KMS-11 (cell line): ENCODE results near the gene POGLUT3.

Experiments
- H2AFZ ChIP-seq: fragments of 200-600 bp; sonication (generic); 2 replicates; pipeline ENCODE4 v1.6.1; 2016; ENCODE audit warnings: antibody characterized with exemption, mixed run types, low read depth
- H3K27ac ChIP-seq: fragments of 200-600 bp; sonication (generic); 2 replicates; pipeline ENCODE4 v1.6.1; 2016; ENCODE audit warnings: mild to moderate bottlenecking, mixed run types
- H3K27me3 ChIP-seq: fragments of 200-600 bp; sonication (generic); 2 replicates; pipeline ENCODE4 v1.6.1; 2017; ENCODE audit warnings: mild to moderate bottlenecking, low read depth, mixed run types, moderate library complexity; ENCODE audit not compliant: insufficient read depth
- H3K36me3 ChIP-seq: fragments of 200-600 bp; sonication (generic); 2 replicates; pipeline ENCODE4 v1.6.1; 2017; ENCODE audit warnings: mild to moderate bottlenecking, mixed run types; ENCODE audit not compliant: insufficient read depth
- H3K4me1 ChIP-seq: fragments of 200-600 bp; sonication (generic); 2 replicates; pipeline ENCODE4 v1.6.1; 2016; ENCODE audit warnings: mild to moderate bottlenecking, low read depth, mixed run types; ENCODE audit not compliant: poor library complexity, severe bottlenecking
- H3K4me2 ChIP-seq: fragments of 200-600 bp; sonication (generic); 2 replicates; pipeline ENCODE4 v1.7.0; 2016; ENCODE audit warnings: mild to moderate bottlenecking, mixed run types
- H3K4me3 ChIP-seq: fragments of 200-600 bp; sonication (generic); IDR thresholded peaks from 2 replicates; pipeline ENCODE4 v1.6.1; 2017; ENCODE audit warnings: low read depth, low read length, mixed read lengths; ENCODE audit not compliant: insufficient read depth
- H3K79me2 ChIP-seq: fragments of 200-600 bp; sonication (generic); 2 replicates; pipeline ENCODE4 v1.6.1; 2016; ENCODE audit warnings: low read depth, mixed run types; ENCODE audit not compliant: insufficient read depth
- H3K9ac ChIP-seq: fragments of 200-600 bp; sonication (generic); 2 replicates; pipeline ENCODE4 v1.6.1; 2016; ENCODE audit warnings: mild to moderate bottlenecking, mixed run types
- H4K20me1 ChIP-seq: fragments of 200-600 bp; sonication (generic); 2 replicates; pipeline ENCODE4 v1.6.1; 2016; ENCODE audit warnings: mild to moderate bottlenecking, mixed run types; ENCODE audit not compliant: insufficient read depth
- CTCF ChIP-seq: fragments of 200-600 bp; sonication (generic); conservative IDR thresholded peaks from 2 replicates; pipeline ENCODE4 v1.6.1; 2017; ENCODE audit warnings: low read depth, mild to moderate bottlenecking, antibody characterized with exemption, low read length, moderate library complexity, mixed read lengths

Gene POGLUT3

GRCh38 chr11:108511851-108512474 lies 13.8 kb upstream of the POGLUT3 start:
- Histone ChIP-seq H3K4me2 (no peak overlapping the region), H4K20me1 (no peaks in the 10 kb centered on the region), H3K36me3 (no peaks in the 10 kb centered on the region), H3K27ac (no peak overlapping the region), H3K9ac (no peak overlapping the region), H3K4me1 (no peaks in the 10 kb centered on the region), H3K27me3 (no peaks in the 10 kb centered on the region), H3K4me3 (no peak overlapping the region), H3K79me2 (no peaks in the 10 kb centered on the region), H2AFZ (no peak overlapping the region)
- no peak for TF ChIP-seq CTCF

- Histone ChIP-seq H4K20me1 (no peaks in the 10 kb centered on the region), H3K4me1 (no peaks in the 10 kb centered on the region), H3K9ac (no peak overlapping the region), H3K27ac (no peak overlapping the region), H3K4me3 (no peak overlapping the region), H3K27me3 (no peaks in the 10 kb centered on the region), H2AFZ (no peak overlapping the region), H3K79me2 (no peaks in the 10 kb centered on the region), H3K4me2 (no peak overlapping the region), H3K36me3 (no peaks in the 10 kb centered on the region)
- no peak for TF ChIP-seq CTCF
These were observed 10.7 kb upstream of the POGLUT3 start for GRCh38 chr11:108508653-108509593.

GRCh38 chr11:108501396-108501795 lies 3.2 kb upstream of the POGLUT3 start:
- H3K4me2 ChIP-seq = no peak overlapping the region
- no peaks in the 10 kb centered on the region for H4K20me1 ChIP-seq
- no peaks in the 10 kb centered on the region for H3K36me3 ChIP-seq
- no peaks in the 10 kb centered on the region for H3K27me3 ChIP-seq
- H3K27ac ChIP-seq = no peak overlapping the region
- no peak overlapping the region for H3K4me3 ChIP-seq
- no peak overlapping the region for H3K9ac ChIP-seq
- no peak overlapping the region for H2AFZ ChIP-seq
- H3K4me1 ChIP-seq = no peaks in the 10 kb centered on the region
- H3K79me2 ChIP-seq = no peaks in the 10 kb centered on the region
- no peak for TF ChIP-seq CTCF

DNA sequence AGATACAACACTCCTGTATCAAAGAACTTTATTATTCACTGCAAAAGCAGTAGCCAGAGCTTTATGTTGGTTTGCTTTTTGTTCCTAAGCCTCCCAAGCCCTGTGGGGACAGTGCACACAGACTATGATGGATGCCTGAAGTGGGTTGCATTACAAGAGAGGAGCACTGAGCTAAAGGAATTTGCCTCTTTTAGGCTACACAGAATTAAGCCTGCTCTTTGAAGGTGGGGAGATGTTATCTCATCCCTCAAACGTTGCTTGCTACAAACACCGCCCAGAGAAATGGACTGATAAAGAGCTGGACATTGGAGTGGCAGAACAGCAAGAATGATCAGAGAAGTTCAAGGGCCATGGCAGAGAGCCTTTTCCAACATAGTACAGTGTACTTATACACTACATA lies 2.5 kb upstream of the POGLUT3 start:
- Histone ChIP-seq H2AFZ (no peak overlapping the region), H3K27me3 (no peaks in the 10 kb centered on the region), H4K20me1 (no peaks in the 10 kb centered on the region), H3K9ac (no peak overlapping the region), H3K4me1 (no peaks in the 10 kb centered on the region), H3K4me2 (no peak overlapping the region), H3K36me3 (no peaks in the 10 kb centered on the region), H3K79me2 (no peaks in the 10 kb centered on the region), H3K27ac (no peak overlapping the region), H3K4me3 (no peak overlapping the region)
- no peak for TF ChIP-seq CTCF
